GM19438 (cell line): ENCODE data around the gene VDR.

ENCODE experiments used
- ATAC-seq: cut with Tn5 transposase; IDR thresholded peaks from one replicate; pipeline ENCODE4 v1.9.1; 2021; ENCODE audit warnings: low read depth; ENCODE audit not compliant: unreplicated experiment

VDR gene

GRCh38 chr12:47896022-47896421 is 8.8 kb downstream of the VDR start:
- no peak for ATAC-seq

GRCh38 chr12:47894652-47895051 is 10.1 kb downstream of the VDR start:
- no peak for ATAC-seq

- ATAC-seq, result no peak
Measured at GRCh38 chr12:47894068-47894467, 10.7 kb downstream of the VDR start.

GRCh38 chr12:47892819-47893218 is 12.0 kb downstream of the VDR start:
- no peak for ATAC-seq

GRCh38 chr12:47891356-47891755 is 13.4 kb downstream of the VDR start:
- no peak for ATAC-seq

- peak; percentile 59 for ATAC-seq
Measured at GRCh38 chr12:47889040-47889439, 15.8 kb downstream of the VDR start.

GRCh38 chr12:47888153-47888819 is 16.5 kb downstream of the VDR start:
- no peak for ATAC-seq

GRCh38 chr12:47887529-47887928 is 17.3 kb downstream of the VDR start:
- ATAC-seq, result no peak

GRCh38 chr12:47886510-47887240 is 18.1 kb downstream of the VDR start:
- no peak for ATAC-seq

GRCh38 chr12:47885566-47885965 is 19.2 kb downstream of the VDR start:
- no peak for ATAC-seq

GRCh38 chr12:47885012-47885501 is 19.7 kb downstream of the VDR start:
- no peak for ATAC-seq

GRCh38 chr12:47884501-47884900 is 20.3 kb downstream of the VDR start:
- no peak for ATAC-seq

- no peak for ATAC-seq
Measured at GRCh38 chr12:47883663-47884195, 21.1 kb downstream of the VDR start.

GRCh38 chr12:47882781-47883546 is 21.8 kb downstream of the VDR start:
- ATAC-seq, result peak; percentile 86

GRCh38 chr12:47881826-47882427 is 22.9 kb downstream of the VDR start:
- no peak for ATAC-seq

- no peak for ATAC-seq
Measured at GRCh38 chr12:47881051-47881450, 23.7 kb downstream of the VDR start.

GRCh38 chr12:47878918-47879481 is 25.8 kb downstream of the VDR start:
- ATAC-seq, result no peak

GRCh38 chr12:47878293-47878917 is 26.4 kb downstream of the VDR start:
- no peak for ATAC-seq

- ATAC-seq, result no peak
Measured at GRCh38 chr12:47877081-47877480, 27.7 kb downstream of the VDR start.

GRCh38 chr12:47876440-47876960 is 28.3 kb downstream of the VDR start:
- ATAC-seq, result no peak
